PFSK-1 (cell line): ENCODE results near the gene ZCWPW1.

Source experiments
- FOXP2 ChIP-seq: optimal IDR thresholded peaks from 2 replicates; pipeline ENCODE3; 2011; ENCODE audit warnings: borderline replicate concordance, control low read depth, inconsistent platforms; ENCODE audit not compliant: insufficient read depth; ENCODE audit errors: extremely low read length, extremely low read depth
- POLR2AphosphoS5 ChIP-seq: IDR thresholded peaks from 2 replicates; pipeline ENCODE4 v1.6.1; 2012; ENCODE audit warnings: low read depth, mild to moderate bottlenecking, control low read depth, low read length, moderate library complexity
- REST ChIP-seq, 2 experiments: IDR thresholded peaks; 2 replicates each; pipeline versions ENCODE4 v1.6.1 to v1.8.0; 2011 to 2012; ENCODE audit warnings: low read depth in 2 of 2, low read length in 2 of 2, control low read depth in 1 of 2, inconsistent platforms in 1 of 2, mild to moderate bottlenecking in 1 of 2, moderate library complexity in 1 of 2; ENCODE audit not compliant: insufficient read depth in 1 of 2
- SIN3A ChIP-seq: IDR thresholded peaks from 2 replicates; pipeline ENCODE4 v1.6.1; 2012; ENCODE audit warnings: mild to moderate bottlenecking, low read length, moderate library complexity, borderline replicate concordance; ENCODE audit not compliant: insufficient read depth
- TAF1 ChIP-seq: IDR thresholded peaks from 2 replicates; pipeline ENCODE4 v1.6.1; 2012; ENCODE audit warnings: low read length, control low read depth, borderline replicate concordance; ENCODE audit not compliant: insufficient read depth

Gene ZCWPW1

GRCh38 chr7:100387695-100388094 lies 40.8 kb downstream of the ZCWPW1 start:
- TF ChIP-seq FOXP2 = no peak
- no peak for TF ChIP-seq POLR2AphosphoS5
- TF ChIP-seq SIN3A = no peak
- no peak for TF ChIP-seq TAF1
- TF ChIP-seq REST (IDR thresholded peaks at IDR 0.05; ENCODE audit: insufficient read depth in 1 of 2, low read depth in 2 of 2, low read length in 2 of 2) = no peak

- TF ChIP-seq SIN3A (no peak), POLR2AphosphoS5 (no peak), TAF1 (no peak)
These were observed 41.6 kb downstream of the ZCWPW1 start for GRCh38 chr7:100386940-100387339.

- TF ChIP-seq SIN3A (no peak), REST (IDR thresholded peaks at IDR 0.05; ENCODE audit: insufficient read depth in 1 of 2, low read depth in 2 of 2, low read length in 2 of 2) (no peak), POLR2AphosphoS5 (no peak), FOXP2 (no peak), TAF1 (no peak)
These were observed 43.7 kb downstream of the ZCWPW1 start for GRCh38 chr7:100384628-100385294.

- TF ChIP-seq REST (IDR thresholded peaks at IDR 0.05; ENCODE audit: insufficient read depth in 1 of 2, low read depth in 2 of 2, low read length in 2 of 2) (no peak), SIN3A (no peak), POLR2AphosphoS5 (no peak), TAF1 (no peak), FOXP2 (no peak)
These were observed 48.3 kb downstream of the ZCWPW1 start for GRCh38 chr7:100380196-100380595.

GRCh38 chr7:100378114-100378755 lies 50.3 kb downstream of the ZCWPW1 start:
- no peak for TF ChIP-seq TAF1
- no peak for TF ChIP-seq FOXP2
- no peak for TF ChIP-seq POLR2AphosphoS5
- TF ChIP-seq REST (IDR thresholded peaks at IDR 0.05; ENCODE audit: insufficient read depth in 1 of 2, low read depth in 2 of 2, low read length in 2 of 2) = no peak
- no peak for TF ChIP-seq SIN3A
